Activated CD4-positive, alpha-beta T cell treated with anti-CD3 and anti-CD28 coated beads for 1 hour (primary cell): ENCODE measurements around the gene B4GAT1.
"Not testable (repeated sequence)": the region's sequence is repeated elsewhere in the genome, so short reads cannot be mapped to it uniquely, and the experiment has no call there.

Source experiments
- DNase-seq: peaks from one replicate; pipeline ENCODE4 v3.0.0-alpha.2; 2020

The B4GAT1 gene

DNA sequence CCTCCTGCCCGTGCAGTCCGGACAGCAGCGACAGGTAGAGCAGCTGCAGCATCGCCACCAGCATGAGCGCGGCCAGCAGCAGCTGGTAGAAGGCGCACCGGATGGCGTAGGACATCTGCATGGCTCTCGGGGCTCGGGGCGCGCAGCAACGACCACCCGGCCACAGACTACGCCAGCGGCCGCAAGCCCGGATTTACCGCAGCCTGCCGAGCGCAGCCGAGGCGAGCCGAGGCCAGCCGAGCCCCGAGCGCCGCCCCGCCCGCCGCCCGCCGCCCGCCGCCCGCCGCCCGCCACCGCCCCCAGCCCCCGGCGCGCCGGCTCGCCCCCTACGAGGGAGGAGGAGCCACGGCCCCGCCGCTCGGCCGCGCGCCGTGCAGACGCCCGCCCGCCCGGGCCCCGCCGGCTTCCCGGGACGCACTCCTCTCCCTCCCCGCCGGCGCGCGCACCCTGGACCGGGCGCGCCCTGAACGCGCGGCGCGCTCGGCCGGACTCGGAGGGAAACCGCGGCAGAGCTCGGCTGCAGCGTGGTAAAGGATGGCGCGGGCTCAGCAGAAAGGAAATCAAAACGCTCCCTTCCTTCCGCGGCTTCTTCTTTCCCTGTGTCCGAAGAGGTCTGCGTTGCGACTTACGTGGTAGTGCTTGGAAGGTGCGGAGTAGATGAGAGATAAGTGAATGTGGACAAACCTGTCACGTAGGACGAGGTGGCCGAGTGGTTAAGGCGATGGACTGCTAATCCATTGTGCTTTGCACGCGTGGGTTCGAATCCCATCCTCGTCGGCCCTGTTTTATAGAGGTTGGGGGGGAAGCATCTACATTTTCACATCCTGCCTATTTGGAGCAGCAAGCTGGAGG is at the start of gene B4GAT1:
B4GAT1 (minus strand) TSS at position 205 of the 852 bp plus-strand sequence; CDS start at position 121, 84 bp downstream.
- DNase-seq, result peak; percentile 77

DNA sequence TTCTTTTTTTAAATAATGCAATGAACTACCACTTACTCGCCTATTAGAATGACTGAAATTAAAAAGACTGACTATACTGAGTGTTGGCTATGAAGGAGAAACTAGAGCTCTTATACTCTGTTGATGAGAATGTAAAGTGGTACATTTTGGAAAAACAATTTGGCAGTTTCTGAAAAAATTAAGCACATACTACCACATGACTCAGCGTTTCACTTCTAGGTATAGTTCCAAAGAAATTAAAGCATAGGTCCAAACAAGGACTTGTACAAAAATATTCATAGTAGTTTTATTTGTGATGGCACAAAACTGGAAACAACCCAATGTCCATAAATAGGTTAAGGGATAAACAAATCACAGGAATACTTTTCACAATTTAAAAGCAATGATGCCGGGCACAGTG is 46.5 kb upstream of the B4GAT1 start:
- DNase-seq, result no peak

DNA sequence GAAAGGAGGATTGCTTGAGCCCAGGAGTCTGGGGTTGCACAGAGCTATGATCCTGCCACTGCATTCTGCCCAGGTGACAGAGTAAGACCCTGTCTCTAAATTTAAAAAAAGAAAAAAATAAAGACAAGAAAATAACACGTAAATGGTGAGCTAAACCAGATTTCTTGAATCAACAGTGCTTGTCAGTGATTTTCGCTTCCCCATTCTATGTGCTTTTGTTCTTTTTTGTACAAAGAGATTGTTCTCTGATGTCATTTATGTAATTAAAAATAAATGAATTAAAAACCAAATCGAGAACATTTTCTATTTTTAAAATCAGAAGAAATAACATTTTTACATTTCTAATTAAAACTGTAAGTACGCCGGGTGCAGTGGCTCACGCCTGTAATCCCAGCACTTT is 43.9 kb upstream of the B4GAT1 start:
- DNase-seq, result no peak

DNA sequence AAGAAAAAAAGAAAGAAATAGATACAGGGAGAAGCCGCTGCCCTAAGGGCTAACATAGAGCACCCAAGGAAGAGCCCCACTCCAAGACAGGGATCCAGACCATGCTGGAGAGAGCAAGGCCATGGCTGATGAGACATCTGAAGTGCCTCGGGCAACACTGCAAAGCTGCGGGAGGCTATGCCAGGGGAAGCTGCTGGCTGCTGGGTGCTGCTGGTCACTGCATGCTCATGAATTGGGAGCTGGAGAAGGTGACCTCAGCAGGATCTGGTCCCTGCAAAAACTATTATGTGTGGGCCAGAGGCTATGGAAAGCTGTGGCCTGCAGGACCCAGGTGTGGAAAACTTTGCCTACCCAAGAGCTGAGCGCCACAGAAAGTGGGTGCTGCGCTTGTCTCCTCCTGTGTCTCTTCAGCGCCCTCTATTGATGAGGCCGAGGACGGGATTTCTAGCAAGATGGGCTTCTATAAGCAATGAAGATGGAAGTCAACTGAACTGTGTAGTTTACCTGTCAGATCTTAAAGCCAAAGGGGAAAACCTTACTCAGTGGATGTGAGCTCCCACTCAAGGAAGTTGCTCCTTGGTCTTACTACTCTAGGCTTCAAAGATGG is 41.5 kb upstream of the B4GAT1 start:
- DNase-seq, result peak; percentile 50

DNA sequence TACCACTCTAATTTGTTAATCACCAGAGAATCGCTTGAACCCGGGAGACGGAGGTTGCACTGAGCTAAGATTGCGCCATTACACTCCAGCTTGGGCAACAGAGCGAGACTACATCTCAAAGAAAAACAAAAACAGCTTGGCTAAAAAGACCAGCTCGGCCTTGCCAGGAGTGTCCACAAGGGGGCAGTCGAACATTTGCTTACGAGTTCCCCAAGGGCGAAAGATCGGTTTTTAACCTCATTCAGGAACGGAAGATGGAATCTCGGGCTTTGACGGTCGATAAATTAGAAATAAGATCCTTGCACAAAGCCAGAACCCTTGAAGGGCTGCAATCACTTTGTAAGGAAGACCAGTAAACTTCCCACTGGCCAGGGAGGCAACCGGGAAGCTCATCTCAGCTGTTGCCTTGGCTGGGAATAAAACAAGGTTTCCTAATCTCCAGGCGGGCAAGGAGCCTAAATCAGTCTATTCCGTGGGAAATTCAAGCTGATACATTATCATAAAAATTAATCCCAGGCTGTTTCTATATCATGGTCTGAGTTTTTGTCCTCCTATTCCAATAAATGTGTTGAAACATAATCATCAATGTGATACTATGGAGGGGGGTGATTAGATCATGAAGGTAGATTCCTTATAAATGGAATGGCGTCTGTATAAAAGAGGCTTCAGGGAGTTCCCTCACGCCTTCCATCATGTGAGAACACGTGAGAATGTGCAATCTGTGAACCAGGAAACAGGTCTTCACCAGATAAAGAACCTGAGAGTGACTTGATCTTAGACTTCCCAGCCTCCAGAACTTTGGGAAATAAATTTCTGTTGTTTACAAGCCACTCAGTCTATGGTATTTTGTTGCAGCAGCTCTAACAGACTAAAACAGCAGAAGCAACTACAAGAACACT is 39.0 kb upstream of the B4GAT1 start:
- DNase-seq, result peak; percentile 71

DNA sequence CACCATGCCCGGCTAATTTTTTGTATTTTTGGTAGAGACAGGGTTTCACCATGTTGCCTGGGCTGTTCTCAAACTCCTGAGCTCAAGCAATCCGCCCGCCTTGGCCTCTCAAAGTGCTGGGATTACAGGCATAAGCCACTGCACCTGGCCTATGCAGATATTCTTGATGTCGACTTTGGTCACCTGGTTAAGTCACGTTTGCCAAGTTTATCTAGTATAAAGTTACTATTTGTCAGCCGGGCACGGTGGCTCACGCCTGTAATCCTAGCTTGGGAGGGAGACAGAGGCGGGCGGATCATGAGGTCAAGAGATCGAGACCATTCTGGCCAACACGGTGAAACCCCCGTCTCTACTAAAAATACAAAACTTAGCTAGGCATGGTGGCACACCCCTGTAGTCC is 36.9 kb upstream of the B4GAT1 start:
- not testable (repeated sequence) for DNase-seq

DNA sequence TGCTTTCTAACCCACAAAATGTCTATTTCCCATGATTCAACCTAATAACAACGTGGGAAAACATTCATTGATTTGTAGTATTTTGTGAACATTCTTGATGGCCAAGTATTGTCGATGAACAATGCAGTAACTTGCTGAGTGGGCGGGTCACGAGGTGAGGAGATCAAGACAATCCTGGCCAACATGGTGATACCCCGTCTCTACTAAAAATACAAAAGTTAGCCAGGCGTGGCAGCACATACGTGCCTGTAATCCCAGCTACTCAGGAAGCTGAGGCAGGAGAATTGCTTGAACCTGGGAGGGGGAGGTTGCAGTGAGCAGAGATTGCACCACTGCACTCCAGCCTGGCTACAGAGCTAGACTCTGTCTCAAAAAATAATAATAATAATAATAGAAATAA is 32.8 kb upstream of the B4GAT1 start:
- not testable (repeated sequence) for DNase-seq

DNA sequence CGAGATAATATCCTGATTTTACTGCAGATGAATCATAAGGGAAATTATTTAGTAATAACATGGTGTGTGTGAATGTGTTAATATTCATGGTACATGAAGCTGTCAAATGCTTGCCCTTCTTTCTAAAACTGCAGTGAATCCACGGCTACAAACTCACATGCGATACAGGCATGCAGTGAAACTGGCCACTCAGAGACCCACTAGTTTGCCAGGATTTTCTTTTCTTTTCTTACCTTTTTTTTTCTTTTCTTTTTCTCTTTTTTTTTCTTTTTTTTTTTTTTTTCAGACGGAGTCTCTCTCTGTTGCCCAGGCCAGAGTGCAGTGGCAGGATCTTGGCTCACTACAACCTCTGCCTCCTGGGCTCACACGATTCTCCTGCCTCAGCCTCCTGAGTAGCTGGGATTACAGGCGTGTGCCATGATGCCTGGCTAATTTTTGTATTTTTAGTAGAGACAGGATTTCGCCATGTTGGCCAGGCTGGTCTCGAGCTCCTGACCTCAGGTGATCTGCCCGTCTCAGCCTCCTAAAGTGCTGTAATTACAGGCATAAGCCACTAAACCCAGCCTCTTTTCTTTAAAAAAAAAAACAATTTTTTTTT is 26.4 kb upstream of the B4GAT1 start:
- not testable (repeated sequence) for DNase-seq

DNA sequence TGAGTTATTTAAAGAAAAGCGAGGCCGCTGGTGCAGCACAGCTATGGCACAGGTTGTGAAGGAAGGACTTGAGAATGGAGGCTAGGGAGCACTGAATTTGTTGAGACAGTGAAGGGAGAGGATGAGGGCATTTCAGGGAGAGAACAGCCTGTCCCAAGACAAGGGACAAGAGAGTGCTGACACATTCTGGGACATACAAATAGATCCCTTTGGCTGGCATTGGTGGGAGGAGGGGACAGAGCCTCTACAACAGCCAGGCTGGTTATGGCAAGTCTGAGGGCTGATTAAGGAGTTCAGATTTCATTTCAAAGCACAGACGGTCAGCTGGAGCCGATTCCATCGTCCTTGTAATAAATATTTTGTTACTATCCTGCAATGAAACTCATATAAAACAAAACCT is 25.8 kb upstream of the B4GAT1 start:
- DNase-seq, result no peak

DNA sequence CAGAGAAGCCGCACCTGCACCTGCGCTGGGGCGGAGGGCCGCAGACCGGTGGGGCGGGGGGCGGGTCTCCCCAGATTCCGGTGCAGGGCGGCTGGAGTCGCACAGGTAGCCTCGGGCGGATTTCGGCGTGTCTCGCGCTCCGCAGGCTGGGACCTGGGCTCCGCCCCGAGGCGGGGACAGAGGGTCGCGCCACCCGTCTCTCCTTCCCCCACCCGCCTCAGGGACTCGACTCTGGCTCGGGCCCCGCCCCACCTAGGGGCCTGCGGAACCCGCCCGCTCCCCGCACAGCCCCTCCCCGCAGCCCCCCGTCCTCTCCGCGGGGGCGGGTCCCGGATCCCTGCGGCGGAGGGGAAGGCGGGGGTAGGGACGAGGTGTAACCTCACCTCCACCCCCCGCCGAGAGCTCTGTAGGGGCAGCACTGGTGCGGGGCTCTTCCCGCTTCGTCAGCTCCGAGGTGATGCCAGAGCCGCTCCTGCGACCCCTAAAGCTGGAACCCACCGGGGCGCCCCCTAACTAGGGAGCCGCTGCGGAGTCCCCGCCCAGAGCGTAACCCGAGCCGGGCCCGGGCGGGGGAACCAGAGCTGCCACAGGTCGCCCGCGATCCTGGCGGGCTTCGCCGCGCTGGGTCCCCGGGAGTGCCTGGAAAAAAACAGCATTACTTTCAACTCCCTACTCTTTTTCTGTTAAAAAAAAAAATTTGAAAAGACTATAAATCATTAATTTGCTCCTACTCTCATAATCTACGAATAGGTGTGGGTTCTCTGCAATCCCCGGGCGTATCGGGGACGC is 24.4 kb upstream of the B4GAT1 start, which contains the start of gene SLC29A2:
SLC29A2 (minus strand) TSS at position 134 of the 789 bp plus-strand sequence. CDS start 169 bp downstream, outside the sequence.
- DNase-seq, result peak; percentile 55

DNA sequence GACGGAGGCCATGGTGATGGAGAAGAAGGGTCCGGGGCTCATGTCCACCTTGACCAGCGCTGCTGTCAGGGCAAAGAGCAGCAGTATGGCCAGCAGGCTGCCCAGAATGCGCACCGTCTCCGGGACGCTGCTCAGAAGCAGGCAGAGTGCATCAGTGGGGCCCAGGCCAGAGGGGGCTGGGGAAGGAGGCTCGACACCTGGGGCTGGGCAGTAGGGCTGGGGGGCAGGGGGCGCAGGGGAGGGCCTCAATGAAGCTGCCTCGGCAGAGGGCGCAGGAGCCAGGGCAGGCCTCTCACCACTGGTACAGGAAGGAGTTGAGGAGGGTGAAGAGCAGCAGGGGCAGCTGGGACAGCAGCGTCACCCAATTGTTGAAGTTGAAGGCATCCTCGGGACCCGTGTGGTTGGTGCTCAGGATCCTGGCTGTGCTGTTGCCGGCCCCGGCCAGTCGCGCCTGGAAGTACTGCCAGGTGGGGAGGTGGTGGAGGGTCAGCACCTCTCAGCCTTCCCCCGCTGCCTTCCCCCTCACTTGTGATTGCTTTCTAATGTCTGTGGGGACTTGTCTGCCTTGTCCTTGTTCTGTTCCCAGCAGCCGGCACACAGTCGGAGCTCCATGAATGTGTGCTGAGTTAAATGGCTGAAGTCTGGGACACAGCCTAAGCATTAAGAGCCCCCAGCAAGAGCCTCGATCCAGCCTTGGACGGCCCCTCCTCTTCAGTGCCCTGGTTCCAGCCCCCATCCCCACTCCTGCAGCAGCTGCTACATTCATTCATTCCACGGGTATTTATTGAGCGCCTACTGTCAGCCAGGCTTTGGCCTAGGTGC is 21.9 kb upstream of the B4GAT1 start:
- DNase-seq, result no peak

DNA sequence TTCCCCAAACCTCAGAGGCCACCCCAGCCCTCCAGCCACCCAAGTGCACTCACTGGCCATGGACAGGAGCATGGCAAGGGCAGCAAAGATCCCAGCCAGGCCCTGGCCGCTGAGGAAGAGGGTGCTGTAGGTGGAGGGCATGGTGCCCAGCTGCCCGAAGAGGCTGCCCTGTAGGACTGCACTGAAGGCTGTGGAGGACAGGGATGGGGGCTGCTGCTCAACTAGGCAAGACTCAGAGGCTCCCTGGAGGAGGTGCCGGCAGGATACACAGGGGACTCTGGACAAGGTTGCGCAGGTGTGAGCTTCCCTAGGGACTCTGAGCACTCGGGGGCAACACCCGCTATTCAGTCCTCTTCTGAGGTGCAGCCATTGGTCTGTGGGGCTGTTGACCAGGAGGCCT is 21.1 kb upstream of the B4GAT1 start:
- no peak for DNase-seq

DNA sequence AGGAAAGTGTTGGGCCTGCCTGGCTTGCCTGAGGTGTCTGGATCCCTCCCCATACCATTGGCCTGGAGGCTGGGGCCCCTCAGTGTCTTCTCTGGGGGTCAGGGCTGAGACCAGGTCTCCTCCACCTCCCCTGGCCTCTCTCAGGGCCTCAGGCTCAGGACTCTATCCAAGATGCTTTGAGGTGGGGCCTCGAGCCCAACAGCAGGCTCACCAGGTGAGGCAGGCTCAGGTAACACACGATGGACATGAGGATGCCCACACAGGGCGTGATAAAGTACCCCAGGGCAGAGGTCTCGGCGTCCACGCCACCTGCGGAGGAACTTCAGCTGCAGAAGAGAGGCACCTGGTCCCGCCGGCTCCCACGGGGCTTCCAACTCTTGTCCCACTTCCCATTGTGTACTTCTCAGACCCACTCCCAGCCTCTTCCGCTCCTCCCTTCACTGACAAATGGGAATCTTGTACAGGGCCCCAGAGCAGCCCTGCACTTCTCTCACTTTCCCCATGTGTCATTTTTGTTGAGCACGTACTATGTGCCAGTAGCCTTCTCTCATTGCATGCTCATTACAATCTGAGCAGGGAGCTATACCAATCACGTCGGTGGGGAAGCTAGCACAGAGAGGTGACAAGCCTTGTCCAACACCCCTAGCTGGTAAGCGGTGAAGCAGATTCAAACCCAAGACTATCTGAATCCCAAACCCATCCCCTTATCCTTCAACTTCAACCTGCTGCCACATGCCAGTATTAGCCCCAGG is 20.3 kb upstream of the B4GAT1 start:
- no peak for DNase-seq

DNA sequence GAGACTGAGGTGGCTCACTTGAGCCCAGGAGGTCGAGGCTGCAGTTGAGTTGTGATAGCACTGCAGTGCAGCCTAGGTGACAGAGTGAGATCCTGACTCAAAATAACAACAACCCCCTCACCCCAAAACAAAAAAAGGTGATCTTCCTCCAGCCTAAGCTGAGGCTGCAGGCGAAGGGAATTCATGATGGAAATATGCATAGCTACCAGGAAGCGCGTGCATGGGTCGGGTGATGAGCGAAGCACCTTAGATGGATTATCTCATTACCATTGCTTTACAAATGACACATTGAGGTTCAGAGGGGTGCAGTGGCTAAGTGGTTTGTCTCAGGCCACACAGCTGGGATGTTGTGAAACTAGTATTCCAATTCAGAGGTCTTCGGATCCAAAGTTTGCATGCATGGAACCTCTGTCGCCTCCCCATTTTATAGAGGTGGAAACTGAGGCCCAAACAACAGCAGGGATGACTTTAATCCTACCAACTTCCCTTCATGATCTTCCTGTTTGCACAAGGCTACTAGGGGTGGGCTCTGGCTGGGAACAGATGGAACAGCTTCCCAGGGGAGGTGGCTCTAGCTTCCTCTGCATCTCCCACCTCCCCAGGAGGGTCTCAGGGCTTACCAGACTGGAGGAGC is 19.5 kb upstream of the B4GAT1 start:
- no peak for DNase-seq

DNA sequence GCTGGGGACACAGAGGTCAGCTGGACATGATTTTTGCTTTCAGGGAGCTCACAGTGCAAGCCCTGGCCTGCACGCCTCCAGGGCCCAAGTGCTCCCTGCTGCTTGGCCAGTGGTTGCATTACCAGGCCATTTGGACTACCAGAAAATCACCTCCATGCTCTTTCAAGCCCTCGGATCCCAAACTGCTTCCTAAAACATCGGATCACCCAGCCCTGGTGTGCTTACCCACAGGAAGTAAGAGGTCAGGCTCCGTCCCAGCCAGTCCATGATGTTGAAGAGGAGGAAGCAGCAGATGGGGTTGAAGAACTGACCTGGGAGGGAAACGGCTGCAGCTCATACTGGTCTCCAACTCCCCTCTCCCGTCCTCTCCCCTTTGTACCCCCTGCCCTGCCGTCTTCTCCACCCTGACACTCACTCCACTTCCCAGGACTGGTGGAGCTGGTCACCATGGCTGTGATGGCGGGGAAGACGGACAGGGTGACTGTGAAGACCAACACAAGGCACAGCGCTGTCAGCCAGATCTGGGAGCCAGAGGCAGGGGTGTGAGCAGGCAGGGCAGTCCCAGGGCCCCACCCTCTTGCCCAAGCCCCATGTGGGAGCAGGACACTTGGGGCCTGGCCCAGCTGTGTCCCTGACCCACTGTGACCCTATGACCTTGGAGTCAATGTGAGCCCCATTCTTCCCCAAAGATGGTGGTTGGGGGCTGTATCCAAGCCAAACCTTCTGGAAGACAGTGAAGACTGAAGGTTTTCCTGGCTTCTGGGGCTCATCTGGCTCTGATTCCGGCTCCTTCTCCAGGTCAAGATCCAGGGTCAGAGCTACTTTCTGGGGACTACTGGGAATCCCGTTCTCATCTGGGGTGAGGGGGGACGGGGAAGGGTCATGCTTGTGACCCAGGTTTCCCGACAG is 18.5 kb upstream of the B4GAT1 start:
- DNase-seq, result no peak

DNA sequence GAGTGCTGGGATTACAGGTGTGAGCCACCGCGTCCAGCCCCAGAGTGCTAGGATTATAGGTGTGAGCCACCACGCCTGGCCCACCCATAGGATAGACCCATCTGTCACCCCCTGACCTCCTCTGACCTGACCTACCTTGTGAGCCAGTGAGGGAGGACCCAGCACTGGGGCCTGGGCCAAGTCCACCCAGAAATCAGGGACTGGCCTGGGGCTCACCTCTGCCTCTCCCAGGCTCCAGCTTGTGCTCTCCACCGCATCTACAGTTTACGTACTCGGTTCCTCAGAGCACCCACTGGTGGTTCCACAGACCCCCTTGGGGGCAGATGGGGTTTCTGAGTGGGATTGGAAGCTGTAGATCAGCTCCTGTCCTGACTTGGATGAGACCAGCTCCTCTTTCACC is 17.7 kb upstream of the B4GAT1 start:
- no peak for DNase-seq

DNA sequence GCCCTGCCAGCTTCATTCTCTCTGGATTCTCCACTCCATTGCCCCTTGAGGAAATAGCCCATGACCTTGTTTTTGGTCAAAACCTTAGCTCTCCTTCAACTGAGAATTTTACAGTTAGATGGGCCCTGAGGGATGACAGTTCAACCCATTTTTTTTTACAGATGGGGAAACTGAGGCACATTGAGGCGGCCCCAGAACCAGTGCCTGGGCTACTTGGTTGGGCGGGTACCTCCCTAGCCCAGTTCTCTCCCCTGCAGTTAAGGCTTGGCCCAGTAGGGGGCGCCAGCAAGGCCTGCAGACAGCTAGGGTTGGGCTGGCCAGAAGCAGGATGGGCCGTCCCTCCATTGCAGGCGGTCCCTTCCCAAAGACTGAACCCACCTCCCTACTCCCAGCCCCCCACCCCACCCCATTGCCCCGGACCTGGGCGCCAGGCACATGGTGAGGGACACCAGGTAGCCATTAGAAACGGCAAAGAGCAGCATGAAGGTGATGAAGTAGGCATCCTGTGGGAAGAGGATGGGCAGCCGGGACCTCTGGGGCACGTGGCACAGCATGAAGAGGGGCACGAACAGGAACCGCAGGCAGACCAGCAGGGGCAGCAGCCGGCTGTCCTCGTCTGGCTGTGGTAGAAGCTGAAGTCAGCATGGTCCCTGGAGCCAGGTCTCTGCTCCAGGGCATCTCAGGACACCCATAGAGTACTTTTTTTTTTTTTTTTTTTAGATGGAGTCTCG is 16.5 kb upstream of the B4GAT1 start:
- DNase-seq, result peak; percentile 47

DNA sequence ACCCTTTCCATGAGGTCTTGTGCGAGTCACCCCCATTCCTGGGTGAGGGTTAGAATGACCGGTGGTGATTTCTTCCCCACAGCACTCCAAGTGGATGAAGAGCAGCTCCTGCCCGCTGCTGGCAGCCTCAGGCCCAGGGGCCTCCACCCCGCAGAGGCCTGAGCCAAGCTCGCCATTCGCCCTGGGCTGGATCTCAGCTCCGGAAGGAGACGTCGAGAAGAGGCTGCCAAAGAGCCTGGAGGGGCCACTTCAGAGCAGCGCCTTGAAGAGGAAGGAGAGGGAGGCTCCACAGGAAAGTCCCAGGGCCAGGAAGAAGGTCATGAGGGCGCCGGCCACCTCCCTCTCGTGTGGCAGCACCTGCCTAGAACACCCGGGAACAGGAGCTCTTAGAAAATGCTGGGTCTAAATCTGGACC is 15.8 kb upstream of the B4GAT1 start:
- no peak for DNase-seq
